IPS-18a (cell line): ENCODE measurements around the gene PTPN22.

ENCODE experiments used
- H3K27ac ChIP-seq: one replicate; pipeline ENCODE4 v1.5.1; 2013; ENCODE audit warnings: low read length
- H3K27me3 ChIP-seq: one replicate; pipeline ENCODE4 v1.6.1; 2013; ENCODE audit warnings: mild to moderate bottlenecking, low read length; ENCODE audit not compliant: control insufficient read depth, insufficient read depth
- H3K36me3 ChIP-seq: one replicate; pipeline ENCODE4 v1.6.1; 2013; ENCODE audit warnings: low read depth, low read length; ENCODE audit not compliant: control insufficient read depth
- H3K4me1 ChIP-seq: one replicate; pipeline ENCODE4 v1.6.1; 2013; ENCODE audit warnings: low read depth, low read length; ENCODE audit not compliant: control insufficient read depth
- H3K4me3 ChIP-seq: one replicate; pipeline ENCODE4 v1.5.1; 2013; ENCODE audit warnings: low read length
- H3K9ac ChIP-seq: one replicate; pipeline ENCODE4 v1.6.1; 2013; ENCODE audit warnings: mild to moderate bottlenecking, low read length, moderate library complexity
- H3K9me3 ChIP-seq: one replicate; pipeline ENCODE4 v1.6.1; 2013; ENCODE audit warnings: low read depth, low read length; ENCODE audit not compliant: control insufficient read depth

The PTPN22 gene

GRCh38 chr1:113903501-113904292 is 32.2 kb upstream of the PTPN22 start:
- H3K27ac ChIP-seq = no peak overlapping the region
- no peaks in the 10 kb centered on the region for H3K4me1 ChIP-seq

GRCh38 chr1:113901191-113901590 is 29.7 kb upstream of the PTPN22 start:
- Histone ChIP-seq H3K27ac (no peak overlapping the region), H3K27me3 (no peaks in the 10 kb centered on the region), H3K36me3 (peaks cover 18% of the 10 kb centered on the region), H3K9ac (no peak overlapping the region), H3K4me1 (no peaks in the 10 kb centered on the region), H3K4me3 (no peak overlapping the region), H3K9me3 (no peaks in the 10 kb centered on the region)

More at GRCh38 chr1:113903501-113904292, 32.2 kb upstream of the PTPN22 start:
- H3K9ac ChIP-seq = peak overlapping the region; percentile 53
- H3K27me3 ChIP-seq = no peaks in the 10 kb centered on the region
- no peaks in the 10 kb centered on the region for H3K9me3 ChIP-seq
- peaks cover 19% of the 10 kb centered on the region for H3K36me3 ChIP-seq
- H3K4me3 ChIP-seq = peak overlapping the region; percentile 91

GRCh38 chr1:113899111-113899510 is 27.6 kb upstream of the PTPN22 start:
- Histone ChIP-seq H3K9me3 (no peaks in the 10 kb centered on the region), H3K27me3 (no peaks in the 10 kb centered on the region), H3K27ac (no peak overlapping the region), H3K4me3 (no peak overlapping the region), H3K36me3 (peaks cover 22% of the 10 kb centered on the region), H3K4me1 (no peaks in the 10 kb centered on the region), H3K9ac (no peak overlapping the region)

GRCh38 chr1:113898241-113898814 is 26.8 kb upstream of the PTPN22 start:
- Histone ChIP-seq H3K27ac (no peak overlapping the region), H3K4me1 (no peaks in the 10 kb centered on the region), H3K9ac (no peak overlapping the region), H3K36me3 (peaks cover 22% of the 10 kb centered on the region), H3K4me3 (no peak overlapping the region), H3K27me3 (no peaks in the 10 kb centered on the region), H3K9me3 (no peaks in the 10 kb centered on the region)

GRCh38 chr1:113895961-113896360 is 24.4 kb upstream of the PTPN22 start:
- H3K4me3 ChIP-seq = no peak overlapping the region
- peaks cover 22% of the 10 kb centered on the region for H3K36me3 ChIP-seq
- H3K27me3 ChIP-seq = no peaks in the 10 kb centered on the region
- H3K4me1 ChIP-seq = no peaks in the 10 kb centered on the region
- no peak overlapping the region for H3K27ac ChIP-seq
- no peaks in the 10 kb centered on the region for H3K9me3 ChIP-seq
- no peak overlapping the region for H3K9ac ChIP-seq

GRCh38 chr1:113895098-113895497 is 23.6 kb upstream of the PTPN22 start:
- H3K4me3 ChIP-seq = no peak overlapping the region
- H3K27me3 ChIP-seq = no peaks in the 10 kb centered on the region
- H3K9me3 ChIP-seq = no peaks in the 10 kb centered on the region
- peaks cover 21% of the 10 kb centered on the region for H3K36me3 ChIP-seq
- H3K27ac ChIP-seq = no peak overlapping the region
- no peaks in the 10 kb centered on the region for H3K4me1 ChIP-seq
- H3K9ac ChIP-seq = no peak overlapping the region

- no peaks in the 10 kb centered on the region for H3K4me1 ChIP-seq
- no peak overlapping the region for H3K9ac ChIP-seq
- peaks cover 11% of the 10 kb centered on the region for H3K36me3 ChIP-seq
- no peak overlapping the region for H3K27ac ChIP-seq
- no peaks in the 10 kb centered on the region for H3K9me3 ChIP-seq
- H3K4me3 ChIP-seq = no peak overlapping the region
- no peaks in the 10 kb centered on the region for H3K27me3 ChIP-seq
Measured at GRCh38 chr1:113893267-113893666, 21.8 kb upstream of the PTPN22 start.

- peaks cover 4% of the 10 kb centered on the region for H3K36me3 ChIP-seq
- H3K27me3 ChIP-seq = no peaks in the 10 kb centered on the region
- H3K27ac ChIP-seq = no peak overlapping the region
- no peaks in the 10 kb centered on the region for H3K9me3 ChIP-seq
- no peaks in the 10 kb centered on the region for H3K4me1 ChIP-seq
- no peak overlapping the region for H3K4me3 ChIP-seq
- no peak overlapping the region for H3K9ac ChIP-seq
Measured at GRCh38 chr1:113891631-113892220, 20.2 kb upstream of the PTPN22 start.

- H3K27me3 ChIP-seq = no peaks in the 10 kb centered on the region
Measured at GRCh38 chr1:113890816-113891215, 19.3 kb upstream of the PTPN22 start.

GRCh38 chr1:113887402-113888175 is 16.1 kb upstream of the PTPN22 start, which contains the start of gene BCL2L15:
TSS of gene BCL2L15 (minus strand) at chr1:113887581. CDS start at chr1:113887375, 206 bp downstream.
- H3K36me3 ChIP-seq = no peaks in the 10 kb centered on the region
- no peaks in the 10 kb centered on the region for H3K9me3 ChIP-seq
- H3K9ac ChIP-seq = no peak within 1 kb of the TSS
- H3K27me3 ChIP-seq = no peaks in the 10 kb centered on the region
- H3K4me3 ChIP-seq = no peak within 1 kb of the TSS
- H3K4me1 ChIP-seq = no peaks in the 10 kb centered on the region
- no peak within 1 kb of the TSS for H3K27ac ChIP-seq

More at GRCh38 chr1:113890816-113891215, 19.3 kb upstream of the PTPN22 start:
- Histone ChIP-seq H3K36me3 (peaks cover 3% of the 10 kb centered on the region), H3K9me3 (no peaks in the 10 kb centered on the region), H3K27ac (no peak overlapping the region), H3K9ac (no peak overlapping the region), H3K4me3 (no peak overlapping the region), H3K4me1 (no peaks in the 10 kb centered on the region)
